NCI-H526 (cell line): ENCODE results near the gene SRPK2.
A peak's percentile ranks its signal among the peaks of the same experiment; 100 is the strongest.
"Not testable (repeated sequence)": the region's sequence is repeated elsewhere in the genome, so short reads cannot be mapped to it uniquely, and the experiment has no call there.

Experiments used
- DNase-seq, 2 experiments: peaks; one replicate each; lab custom pipeline; 2025; lab: John Stamatoyannopoulos, UW

Gene SRPK2

GRCh38 chr7:105224884-105225651 lies 163.7 kb downstream of the SRPK2 start:
- DNase-seq, result no peak

- no peak for DNase-seq
Observed at GRCh38 chr7:105222953-105223352, 165.8 kb downstream of the SRPK2 start.

- DNase-seq, result no peak
Observed at GRCh38 chr7:105219771-105220160, 169.0 kb downstream of the SRPK2 start.

- DNase-seq, result no peak
Observed at GRCh38 chr7:105218939-105219770, 169.6 kb downstream of the SRPK2 start.

GRCh38 chr7:105218215-105218614 lies 170.5 kb downstream of the SRPK2 start:
- DNase-seq, result no peak

GRCh38 chr7:105216786-105217185 lies 171.9 kb downstream of the SRPK2 start:
- DNase-seq, result no peak

- DNase-seq, result no peak
Observed at GRCh38 chr7:105215821-105216220, 172.9 kb downstream of the SRPK2 start.

- DNase-seq, result no peak
Observed at GRCh38 chr7:105215182-105215581, 173.5 kb downstream of the SRPK2 start.

GRCh38 chr7:105213611-105214010 lies 175.1 kb downstream of the SRPK2 start:
- DNase-seq, result no peak

- no peak for DNase-seq
Observed at GRCh38 chr7:105212212-105212611, 176.5 kb downstream of the SRPK2 start.

GRCh38 chr7:105210721-105211205 lies 178.0 kb downstream of the SRPK2 start:
- no peak for DNase-seq

GRCh38 chr7:105209870-105210269 lies 178.9 kb downstream of the SRPK2 start:
- no peak for DNase-seq

GRCh38 chr7:105209433-105209832 lies 179.3 kb downstream of the SRPK2 start:
- no peak for DNase-seq

- DNase-seq, result no peak
Observed at GRCh38 chr7:105206985-105207384, 181.7 kb downstream of the SRPK2 start.

GRCh38 chr7:105205592-105206237 lies 183.0 kb downstream of the SRPK2 start:
- no peak for DNase-seq

- no peak for DNase-seq
Observed at GRCh38 chr7:105204953-105205352, 183.8 kb downstream of the SRPK2 start.

- DNase-seq, result no peak
Observed at GRCh38 chr7:105204520-105204919, 184.2 kb downstream of the SRPK2 start.

GRCh38 chr7:105202616-105203015 lies 186.1 kb downstream of the SRPK2 start:
- DNase-seq, result no peak

- DNase-seq, result no peak
Observed at GRCh38 chr7:105199386-105199785, 189.3 kb downstream of the SRPK2 start.

GRCh38 chr7:105198223-105198622 lies 190.5 kb downstream of the SRPK2 start:
- DNase-seq, result peak in 1 of 2 experiments; percentile 9

- no peak for DNase-seq
Observed at GRCh38 chr7:105196473-105196872, 192.2 kb downstream of the SRPK2 start.

- no peak for DNase-seq
Observed at GRCh38 chr7:105195891-105196290, 192.8 kb downstream of the SRPK2 start.

- not testable (repeated sequence) for DNase-seq
Observed at GRCh38 chr7:105194959-105195358, 193.8 kb downstream of the SRPK2 start.
